Fibroblast of pulmonary artery (primary cell): ENCODE results near the gene INTS4.
"Not testable (repeated sequence)": the region's sequence is repeated elsewhere in the genome, so short reads cannot be mapped to it uniquely, and the experiment has no call there.

Experiments
- DNase-seq: peaks from one replicate; pipeline ENCODE4 v3.0.0-alpha.2; 2010; ENCODE audit warnings: low read depth
- H3K4me3 ChIP-seq: replicated peaks from 2 replicates; pipeline ENCODE4 v1.5.1; 2011; ENCODE audit warnings: low read depth, mild to moderate bottlenecking, control low read depth, low read length, moderate library complexity
- TF ChIP-seq, protein P1 (sequence below): IDR thresholded peaks from 2 replicates; pipeline ENCODE4 v1.5.1; 2011; ENCODE audit warnings: mild to moderate bottlenecking, control low read depth, low read length, inconsistent platforms; ENCODE audit errors: missing control alignments

INTS4 gene

DNA sequence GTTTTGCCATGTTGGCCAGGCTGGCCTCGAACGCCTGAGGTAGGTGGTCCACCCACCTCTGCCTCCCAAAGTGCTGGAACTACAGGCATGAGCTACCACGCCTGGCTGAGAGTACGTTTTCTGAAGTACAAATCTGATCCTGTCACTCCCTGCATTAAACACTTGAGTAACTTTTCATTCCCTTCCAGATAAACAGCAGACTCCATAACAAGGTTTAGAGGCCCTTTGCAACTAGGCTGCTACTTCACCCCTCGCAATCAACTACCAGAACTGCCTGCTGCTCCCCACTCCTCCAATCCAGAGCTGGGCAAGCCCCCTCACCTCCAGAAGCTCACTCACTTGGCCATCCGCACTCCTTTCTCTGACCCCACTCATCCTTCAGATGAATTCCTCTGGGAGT lies 27.1 kb upstream of the INTS4 start:
- TF ChIP-seq, protein P1, sequence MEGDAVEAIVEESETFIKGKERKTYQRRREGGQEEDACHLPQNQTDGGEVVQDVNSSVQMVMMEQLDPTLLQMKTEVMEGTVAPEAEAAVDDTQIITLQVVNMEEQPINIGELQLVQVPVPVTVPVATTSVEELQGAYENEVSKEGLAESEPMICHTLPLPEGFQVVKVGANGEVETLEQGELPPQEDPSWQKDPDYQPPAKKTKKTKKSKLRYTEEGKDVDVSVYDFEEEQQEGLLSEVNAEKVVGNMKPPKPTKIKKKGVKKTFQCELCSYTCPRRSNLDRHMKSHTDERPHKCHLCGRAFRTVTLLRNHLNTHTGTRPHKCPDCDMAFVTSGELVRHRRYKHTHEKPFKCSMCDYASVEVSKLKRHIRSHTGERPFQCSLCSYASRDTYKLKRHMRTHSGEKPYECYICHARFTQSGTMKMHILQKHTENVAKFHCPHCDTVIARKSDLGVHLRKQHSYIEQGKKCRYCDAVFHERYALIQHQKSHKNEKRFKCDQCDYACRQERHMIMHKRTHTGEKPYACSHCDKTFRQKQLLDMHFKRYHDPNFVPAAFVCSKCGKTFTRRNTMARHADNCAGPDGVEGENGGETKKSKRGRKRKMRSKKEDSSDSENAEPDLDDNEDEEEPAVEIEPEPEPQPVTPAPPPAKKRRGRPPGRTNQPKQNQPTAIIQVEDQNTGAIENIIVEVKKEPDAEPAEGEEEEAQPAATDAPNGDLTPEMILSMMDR = no peak
- no peak for DNase-seq
- no peak overlapping the region for H3K4me3 ChIP-seq

DNA sequence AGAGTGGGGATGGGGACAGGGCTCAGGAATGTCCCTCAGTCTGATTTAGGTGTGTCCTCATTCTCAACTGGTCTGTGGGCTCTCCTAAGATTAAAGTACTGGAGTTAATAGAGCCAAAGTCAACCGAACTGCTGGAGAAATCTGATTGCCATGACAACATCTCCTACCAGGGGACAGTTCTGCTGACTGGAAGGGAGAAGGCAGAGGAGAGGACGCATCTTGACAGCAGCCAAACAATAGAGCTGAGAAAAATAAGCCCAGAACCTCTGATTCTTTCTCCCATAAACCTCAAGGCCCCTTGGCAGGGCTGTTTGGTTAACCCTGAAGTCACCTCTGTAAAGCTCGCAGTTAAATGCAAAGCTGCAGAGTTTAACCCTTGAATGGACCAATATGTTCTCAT lies 25.8 kb upstream of the INTS4 start:
- no peak for DNase-seq
- TF ChIP-seq, protein P1 = no peak
- no peak overlapping the region for H3K4me3 ChIP-seq

DNA sequence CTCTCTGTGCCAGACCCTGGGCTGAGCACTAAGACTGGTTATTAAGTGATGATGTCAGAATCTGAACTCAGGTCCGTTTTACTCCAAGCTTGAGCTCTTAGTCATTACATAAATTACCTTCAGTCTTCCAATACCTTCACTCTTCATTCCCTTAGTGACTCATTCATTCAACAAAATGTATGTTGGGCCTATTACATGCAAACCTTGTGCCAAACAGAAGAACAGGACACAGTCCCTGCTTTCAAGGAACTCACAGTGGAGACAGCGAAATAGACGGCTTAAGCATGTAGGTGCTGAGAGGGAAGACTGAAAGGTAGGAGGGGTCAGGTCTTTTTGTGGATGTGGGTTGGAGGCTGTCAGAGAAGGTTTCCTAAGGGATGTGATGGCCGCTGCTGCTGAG lies 25.3 kb upstream of the INTS4 start:
- no peak for DNase-seq
- no peak overlapping the region for H3K4me3 ChIP-seq
- TF ChIP-seq, protein P1 = no peak

DNA sequence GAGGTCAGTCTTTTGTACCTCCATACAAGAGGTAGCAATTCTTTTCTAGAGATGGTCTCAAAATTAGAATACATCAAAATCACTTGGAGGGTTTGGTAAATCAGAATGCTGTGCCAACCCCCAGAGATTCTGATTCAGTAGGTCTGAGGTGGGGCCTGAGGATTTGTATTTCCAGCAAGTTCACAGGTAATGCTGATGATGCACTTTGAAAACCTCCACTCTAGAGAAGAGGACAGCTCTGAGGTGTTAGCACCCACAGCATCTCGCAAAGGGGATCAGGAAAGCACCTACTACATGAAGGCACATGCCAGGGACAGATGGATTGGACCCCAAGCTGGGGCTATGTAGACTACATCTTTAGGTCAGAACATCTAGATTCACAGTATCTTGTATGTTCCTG lies 21.4 kb upstream of the INTS4 start:
- TF ChIP-seq, protein P1 = no peak
- H3K4me3 ChIP-seq = no peak overlapping the region
- DNase-seq = no peak

DNA sequence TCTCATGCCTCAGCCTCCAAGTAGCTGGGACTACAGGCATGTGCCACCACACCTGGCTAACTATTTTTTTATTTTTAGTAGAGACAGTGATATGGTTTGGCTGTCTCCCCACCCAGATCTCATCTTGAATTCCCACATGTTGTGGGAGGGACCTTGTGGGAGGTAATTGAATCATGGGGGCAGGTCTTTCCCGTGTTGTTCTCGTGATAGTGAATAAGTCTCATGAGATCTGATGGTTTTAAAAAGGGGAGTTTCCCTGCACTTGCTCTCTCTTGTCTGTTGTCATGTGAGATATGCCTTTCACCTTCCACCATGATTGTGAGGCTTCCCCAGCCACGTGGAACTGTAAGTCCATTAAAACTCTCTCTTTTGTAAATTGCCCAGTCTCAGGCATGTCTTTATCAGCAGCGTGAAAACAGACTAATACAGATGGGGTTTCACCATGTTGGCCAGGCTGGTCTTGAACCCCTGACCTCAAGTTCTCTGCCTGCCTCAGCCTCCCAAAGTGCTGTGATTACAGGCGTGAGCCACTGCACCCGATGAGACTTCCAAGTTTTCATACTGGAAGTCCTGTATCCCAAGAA lies 20.6 kb upstream of the INTS4 start:
- DNase-seq, H3K4me3 ChIP-seq: not testable (repeated sequence)

DNA sequence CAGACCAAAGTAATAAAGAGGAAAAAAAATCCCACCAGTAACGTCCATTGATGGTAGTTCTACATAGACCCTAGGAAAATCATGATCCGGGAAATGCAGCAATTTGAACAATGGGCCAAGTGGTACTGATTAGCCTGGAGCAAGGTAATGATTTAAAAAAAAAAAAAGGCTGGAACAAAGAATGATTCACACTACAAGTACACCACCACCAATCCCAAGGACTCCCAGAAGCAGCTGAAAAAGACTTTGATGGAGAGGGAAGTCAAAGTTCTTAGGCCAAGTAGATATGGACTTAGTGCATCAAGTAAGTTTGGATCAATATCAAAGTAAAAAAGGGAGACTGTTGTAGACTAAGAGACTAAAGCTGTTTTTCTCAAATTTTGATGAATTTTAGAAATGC lies 16.8 kb upstream of the INTS4 start:
- DNase-seq = no peak

DNA sequence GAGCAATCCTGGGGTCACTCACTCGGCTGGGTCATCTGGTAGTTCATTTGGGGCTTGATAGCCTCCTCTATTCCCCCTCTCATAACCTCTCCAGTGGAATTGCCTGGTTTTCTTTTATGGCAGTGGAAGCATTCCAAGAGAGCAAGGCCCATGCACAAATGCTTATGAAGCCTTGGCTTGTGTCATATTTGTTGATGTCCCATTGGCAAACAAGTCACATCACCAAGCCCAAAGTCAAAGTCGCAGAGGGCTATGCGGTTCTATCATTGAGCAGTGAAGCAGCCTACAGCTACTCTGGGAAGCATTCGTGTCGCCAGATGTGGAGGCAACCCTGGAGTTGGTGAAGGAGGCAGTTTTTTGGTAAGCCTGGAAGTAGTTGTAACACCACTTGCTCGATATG lies 16.3 kb upstream of the INTS4 start:
- TF ChIP-seq, protein P1 = no peak
- no peak for DNase-seq

More for the DNA sequence above, 16.8 kb upstream of the INTS4 start:
- no peak overlapping the region for H3K4me3 ChIP-seq
- TF ChIP-seq, protein P1 = no peak

More for the DNA sequence above, 16.3 kb upstream of the INTS4 start:
- no peak overlapping the region for H3K4me3 ChIP-seq
